ENCODE data around the gene SCGN. TPM values are rescaled to one million over a fixed set of nuclear protein-coding genes. Genes with fewer than 3 reads are reported as not detected.

Gene SCGN
- total and polyA plus RNA-seq, 2 of the 4 experiments (the other 2 are of a cell fraction) = not detected

DNA sequence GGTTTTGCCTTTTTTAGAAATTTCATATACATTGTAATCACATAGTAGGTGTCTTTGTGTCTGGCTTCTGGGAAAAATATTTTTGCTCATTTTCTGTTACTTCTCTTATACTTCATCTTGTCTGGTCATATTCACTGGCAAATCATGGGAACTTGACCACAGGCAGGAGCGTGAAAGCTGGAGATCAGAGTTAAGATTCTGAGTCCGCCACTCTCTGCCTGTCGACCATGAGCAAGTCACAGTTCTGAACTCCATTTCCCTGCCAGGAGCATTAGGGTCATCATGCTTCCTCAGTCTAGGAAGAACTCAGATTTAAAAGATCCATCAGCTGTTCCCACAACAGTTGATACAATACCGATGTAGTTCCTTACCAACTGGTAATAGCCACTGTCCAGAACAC, 12.4 kb upstream of the SCGN start:
- dilution Hi-C loops (cut with HindIII; ENCODE audit: low sequenced_read_pairs, unreplicated experiment) (no loop called here), in situ Hi-C loops (cut with MboI; ENCODE audit: low sequenced_read_pairs) (no loop called here), intact Hi-C loops (cut with micrococcal nuclease) (no loop called here)
- no peak overlapping the region for H4K91ac ChIP-seq (ENCODE audit: insufficient read depth, low read depth, low read length)
- H3K4me1 ChIP-seq (ENCODE audit: control insufficient read depth, insufficient read depth, low read length) = no peaks in the 10 kb centered on the region
- DNase-seq (no peak), ATAC-seq (ENCODE audit: low read depth) (no peak)
- H3K9me3 ChIP-seq (ENCODE audit: control insufficient read depth, insufficient read depth, low read length) = no peaks in the 10 kb centered on the region
- H3K4ac ChIP-seq (ENCODE audit: low read depth, low read length) = no peak overlapping the region
- no peak overlapping the region for H2BK20ac ChIP-seq (ENCODE audit: low read depth, low read length)
- H3K27ac ChIP-seq (ENCODE audit: insufficient read depth, low read length) = no peak overlapping the region
- H2BK120ac ChIP-seq (ENCODE audit: low read depth, low read length) = no peak overlapping the region
- ChIA-PET CTCF (no interaction called here), POLR2A (ENCODE audit: unreplicated experiment) (no interaction called here)
- H2AK5ac ChIP-seq (ENCODE audit: low read depth, low read length) = no peak overlapping the region
- no peaks in the 10 kb centered on the region for H4K20me1 ChIP-seq (ENCODE audit: insufficient read depth, low read length)
- no TSS peak for BruUV-seq (replicated peaks)
- H3K18ac ChIP-seq (ENCODE audit: low read depth, low read length) = no peak overlapping the region
- no peak overlapping the region for H2BK5ac ChIP-seq (ENCODE audit: low read depth, low read length, poor library complexity, severe bottlenecking)
- no peaks in the 10 kb centered on the region for H3K79me1 ChIP-seq (ENCODE audit: low read depth in 1 of 2, low read length in 2 of 2)
- no peak overlapping the region for H2BK15ac ChIP-seq (ENCODE audit: low read depth, low read length)
- H3K27me3 ChIP-seq (ENCODE audit: control insufficient read depth, insufficient read depth, low read length) = no peaks in the 10 kb centered on the region; the same call in 1 of the 2 replicates
- TF ChIP-seq MXI1 (IDR thresholded peaks at IDR 0.05; ENCODE audit: borderline replicate concordance, low read depth, low read length) = no peak
- TF ChIP-seq MAZ (IDR thresholded peaks at IDR 0.05; ENCODE audit: borderline replicate concordance, low read depth, low read length) = no peak
- TF ChIP-seq NFE2L2 (IDR thresholded peaks at IDR 0.05; ENCODE audit: low read depth, low read length) = no peak
- no peak for TF ChIP-seq POLR2A (IDR thresholded peaks at IDR 0.05; ENCODE audit: low read depth, low read length)
- no peak for TF ChIP-seq RCOR1 (IDR thresholded peaks at IDR 0.05; ENCODE audit: insufficient replicate concordance, low read length)
- TF ChIP-seq, protein P1, sequence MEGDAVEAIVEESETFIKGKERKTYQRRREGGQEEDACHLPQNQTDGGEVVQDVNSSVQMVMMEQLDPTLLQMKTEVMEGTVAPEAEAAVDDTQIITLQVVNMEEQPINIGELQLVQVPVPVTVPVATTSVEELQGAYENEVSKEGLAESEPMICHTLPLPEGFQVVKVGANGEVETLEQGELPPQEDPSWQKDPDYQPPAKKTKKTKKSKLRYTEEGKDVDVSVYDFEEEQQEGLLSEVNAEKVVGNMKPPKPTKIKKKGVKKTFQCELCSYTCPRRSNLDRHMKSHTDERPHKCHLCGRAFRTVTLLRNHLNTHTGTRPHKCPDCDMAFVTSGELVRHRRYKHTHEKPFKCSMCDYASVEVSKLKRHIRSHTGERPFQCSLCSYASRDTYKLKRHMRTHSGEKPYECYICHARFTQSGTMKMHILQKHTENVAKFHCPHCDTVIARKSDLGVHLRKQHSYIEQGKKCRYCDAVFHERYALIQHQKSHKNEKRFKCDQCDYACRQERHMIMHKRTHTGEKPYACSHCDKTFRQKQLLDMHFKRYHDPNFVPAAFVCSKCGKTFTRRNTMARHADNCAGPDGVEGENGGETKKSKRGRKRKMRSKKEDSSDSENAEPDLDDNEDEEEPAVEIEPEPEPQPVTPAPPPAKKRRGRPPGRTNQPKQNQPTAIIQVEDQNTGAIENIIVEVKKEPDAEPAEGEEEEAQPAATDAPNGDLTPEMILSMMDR (conservative IDR thresholded peaks at IDR 0.05; ENCODE audit: low read depth, low read length) = no peak
- no peak for TF ChIP-seq CHD1 (IDR thresholded peaks at IDR 0.05; ENCODE audit: low read depth, low read length)
- no peak for TF ChIP-seq BHLHE40 (IDR thresholded peaks at IDR 0.05; ENCODE audit: low read depth, low read length)
- TF ChIP-seq, protein P2, sequence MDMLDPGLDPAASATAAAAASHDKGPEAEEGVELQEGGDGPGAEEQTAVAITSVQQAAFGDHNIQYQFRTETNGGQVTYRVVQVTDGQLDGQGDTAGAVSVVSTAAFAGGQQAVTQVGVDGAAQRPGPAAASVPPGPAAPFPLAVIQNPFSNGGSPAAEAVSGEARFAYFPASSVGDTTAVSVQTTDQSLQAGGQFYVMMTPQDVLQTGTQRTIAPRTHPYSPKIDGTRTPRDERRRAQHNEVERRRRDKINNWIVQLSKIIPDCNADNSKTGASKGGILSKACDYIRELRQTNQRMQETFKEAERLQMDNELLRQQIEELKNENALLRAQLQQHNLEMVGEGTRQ (IDR thresholded peaks at IDR 0.05; ENCODE audit: low read depth, low read length) = no peak
- TF ChIP-seq, protein P3, sequence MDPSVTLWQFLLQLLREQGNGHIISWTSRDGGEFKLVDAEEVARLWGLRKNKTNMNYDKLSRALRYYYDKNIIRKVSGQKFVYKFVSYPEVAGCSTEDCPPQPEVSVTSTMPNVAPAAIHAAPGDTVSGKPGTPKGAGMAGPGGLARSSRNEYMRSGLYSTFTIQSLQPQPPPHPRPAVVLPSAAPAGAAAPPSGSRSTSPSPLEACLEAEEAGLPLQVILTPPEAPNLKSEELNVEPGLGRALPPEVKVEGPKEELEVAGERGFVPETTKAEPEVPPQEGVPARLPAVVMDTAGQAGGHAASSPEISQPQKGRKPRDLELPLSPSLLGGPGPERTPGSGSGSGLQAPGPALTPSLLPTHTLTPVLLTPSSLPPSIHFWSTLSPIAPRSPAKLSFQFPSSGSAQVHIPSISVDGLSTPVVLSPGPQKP (IDR thresholded peaks at IDR 0.05; ENCODE audit: borderline replicate concordance, low read depth, low read length) = no peak
- TF ChIP-seq MAFK (IDR thresholded peaks at IDR 0.05; ENCODE audit: low read depth, low read length) = no peak
- no peak for TF ChIP-seq FOS (IDR thresholded peaks at IDR 0.05; ENCODE audit: low read depth, low read length)
- no peak for TF ChIP-seq RAD21 (IDR thresholded peaks at IDR 0.05; ENCODE audit: low read length)
- no peak for TF ChIP-seq RFX5 (IDR thresholded peaks at IDR 0.05; ENCODE audit: low read depth, low read length)
- TF ChIP-seq CEBPB (IDR thresholded peaks at IDR 0.05; ENCODE audit: low read depth, low read length) = no peak
- no peak for TF ChIP-seq SMC3 (IDR thresholded peaks at IDR 0.05; ENCODE audit: low read depth, low read length)
- no peak overlapping the region for H4K5ac ChIP-seq (ENCODE audit: low read depth, low read length)
- H3K36me3 ChIP-seq (ENCODE audit: control insufficient read depth, insufficient read depth, low read length) = no peaks in the 10 kb centered on the region
- H3K23ac ChIP-seq (ENCODE audit: low read depth, low read length) = no peak overlapping the region
- no peak overlapping the region for H3K4me3 ChIP-seq (ENCODE audit: insufficient read depth, low read depth, low read length)
- H3K56ac ChIP-seq (ENCODE audit: extremely low read depth, insufficient read depth, low read length) = no peak overlapping the region
- no peak overlapping the region for H3K4me2 ChIP-seq (ENCODE audit: low read depth, low read length)
- no peak overlapping the region for H2AK9ac ChIP-seq (replicated peaks; ENCODE audit: low read depth, low read length, poor library complexity)
- no peak overlapping the region for H2AFZ ChIP-seq (replicated peaks; ENCODE audit: low read length, poor library complexity)
- H3K9me1 ChIP-seq (ENCODE audit: insufficient read depth, low read length) = no peaks in the 10 kb centered on the region
- H4K8ac ChIP-seq (ENCODE audit: low read depth in 2 of 2, low read length in 2 of 2) = no peak overlapping the region
- H3K9ac ChIP-seq (ENCODE audit: low read depth, low read length) = no peak overlapping the region
- no peak overlapping the region for H3K14ac ChIP-seq (replicated peaks; ENCODE audit: low read depth, low read length)
- WGBS, 2 experiments (ENCODE audit: extremely low coverage in 2 of 2, insufficient read length in 1 of 2) = 60% methylated on average over 1 of the region's 4 CpGs; no CpG with 5 or more reads in 1 of the 2 experiments
